Measurements from ENCODE around the gene PPP2R1A. TPM values are rescaled to one million over a fixed set of nuclear protein-coding genes. Genes with fewer than 3 reads are reported as not detected.

Gene PPP2R1A
- total RNA-seq, 1 experiment from 2014 or later = 266 TPM

DNA sequence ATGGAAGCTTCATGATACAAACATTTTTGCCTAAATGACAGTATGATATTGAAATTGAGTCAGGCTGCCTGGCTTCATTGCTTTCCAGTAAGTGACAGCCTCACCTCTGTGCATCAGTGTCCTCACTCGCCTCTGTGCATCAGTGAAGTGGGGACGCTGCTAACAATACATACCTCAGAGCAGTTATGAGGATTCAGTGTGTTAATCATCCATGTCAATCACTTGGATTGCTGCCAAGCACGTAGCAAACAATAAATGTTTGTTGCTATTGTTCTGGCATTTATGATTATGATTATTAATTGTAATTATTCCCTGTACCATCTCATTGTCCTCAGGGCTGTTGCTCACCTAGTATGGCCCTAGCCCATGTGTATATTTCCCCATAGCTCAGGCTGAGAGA lies 8.8 kb downstream of the PPP2R1A start:
- no peak for TF ChIP-seq SP1 (IDR thresholded peaks at IDR 0.05; ENCODE audit: low read depth)
- no peak for TF ChIP-seq TCF7L2 (IDR thresholded peaks at IDR 0.05; ENCODE audit: borderline replicate concordance, extremely low read depth, insufficient read depth, insufficient read length)
- no peak for TF ChIP-seq ELF1 (IDR thresholded peaks at IDR 0.05; ENCODE audit: borderline replicate concordance, low read depth)
- TF ChIP-seq CEBPB (IDR thresholded peaks at IDR 0.05; ENCODE audit: low read depth) = no peak
- TF ChIP-seq, protein P1, sequence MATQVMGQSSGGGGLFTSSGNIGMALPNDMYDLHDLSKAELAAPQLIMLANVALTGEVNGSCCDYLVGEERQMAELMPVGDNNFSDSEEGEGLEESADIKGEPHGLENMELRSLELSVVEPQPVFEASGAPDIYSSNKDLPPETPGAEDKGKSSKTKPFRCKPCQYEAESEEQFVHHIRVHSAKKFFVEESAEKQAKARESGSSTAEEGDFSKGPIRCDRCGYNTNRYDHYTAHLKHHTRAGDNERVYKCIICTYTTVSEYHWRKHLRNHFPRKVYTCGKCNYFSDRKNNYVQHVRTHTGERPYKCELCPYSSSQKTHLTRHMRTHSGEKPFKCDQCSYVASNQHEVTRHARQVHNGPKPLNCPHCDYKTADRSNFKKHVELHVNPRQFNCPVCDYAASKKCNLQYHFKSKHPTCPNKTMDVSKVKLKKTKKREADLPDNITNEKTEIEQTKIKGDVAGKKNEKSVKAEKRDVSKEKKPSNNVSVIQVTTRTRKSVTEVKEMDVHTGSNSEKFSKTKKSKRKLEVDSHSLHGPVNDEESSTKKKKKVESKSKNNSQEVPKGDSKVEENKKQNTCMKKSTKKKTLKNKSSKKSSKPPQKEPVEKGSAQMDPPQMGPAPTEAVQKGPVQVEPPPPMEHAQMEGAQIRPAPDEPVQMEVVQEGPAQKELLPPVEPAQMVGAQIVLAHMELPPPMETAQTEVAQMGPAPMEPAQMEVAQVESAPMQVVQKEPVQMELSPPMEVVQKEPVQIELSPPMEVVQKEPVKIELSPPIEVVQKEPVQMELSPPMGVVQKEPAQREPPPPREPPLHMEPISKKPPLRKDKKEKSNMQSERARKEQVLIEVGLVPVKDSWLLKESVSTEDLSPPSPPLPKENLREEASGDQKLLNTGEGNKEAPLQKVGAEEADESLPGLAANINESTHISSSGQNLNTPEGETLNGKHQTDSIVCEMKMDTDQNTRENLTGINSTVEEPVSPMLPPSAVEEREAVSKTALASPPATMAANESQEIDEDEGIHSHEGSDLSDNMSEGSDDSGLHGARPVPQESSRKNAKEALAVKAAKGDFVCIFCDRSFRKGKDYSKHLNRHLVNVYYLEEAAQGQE (IDR thresholded peaks at IDR 0.05; ENCODE audit: low read depth) = no peak
- no peak for TF ChIP-seq SRF (IDR thresholded peaks at IDR 0.05; ENCODE audit: low read depth)
- TF ChIP-seq JUND (IDR thresholded peaks at IDR 0.05) = no peak
- no peak for TF ChIP-seq CBX3 (IDR thresholded peaks at IDR 0.05; ENCODE audit: low read depth)
- Histone ChIP-seq H4K20me1 (ENCODE audit: insufficient read depth) (0 out of 2 replicates have a peak, but pooled peaks cover 7% of the 10 kb centered on the region), H3K79me2 (ENCODE audit: insufficient read depth, low read length) (peaks cover 98% of the 10 kb centered on the region), H3K9me2 (ENCODE audit: insufficient read depth) (no peaks in the 10 kb centered on the region), H3K4me2 (ENCODE audit: low read length) (no peak overlapping the region), H3K4me1 (ENCODE audit: control insufficient read depth in 1 of 2, insufficient read depth in 2 of 2, low read length in 2 of 2) (peaks cover 0 to 6% of the 10 kb centered on the region in 2 experiments; a peak in 1 of 4 replicates), H2AFZ (ENCODE audit: low read depth, low read length, poor library complexity, severe bottlenecking) (no peak overlapping the region), H3K9me3 (ENCODE audit: control insufficient read depth in 1 of 2, insufficient read depth in 1 of 2, low read depth in 1 of 2, low read length in 2 of 2) (no peaks in the 10 kb centered on the region), H3K4me3 (replicated peaks in 1 of 2; ENCODE audit: low read depth in 1 of 2, low read length in 2 of 2) (no peak overlapping the region), H3K27ac (ENCODE audit: low read depth, low read length) (no peak overlapping the region), H3K27me3 (ENCODE audit: insufficient read depth, low read length) (no peaks in the 10 kb centered on the region), H3K36me3 (ENCODE audit: control insufficient read depth in 1 of 2, insufficient read depth in 2 of 2, low read length in 2 of 2) (peaks cover 38 to 58% of the 10 kb centered on the region in 2 experiments), H3K9ac (ENCODE audit: low read length) (no peak overlapping the region)
- ChIA-PET CTCF (no interaction called here), RAD21 (ENCODE audit: low non-redundant PET in 1 of 2, low total read pairs in 2 of 2, uncharacterized antibody in 2 of 2, unreplicated experiment in 2 of 2) (no interaction called here), POLR2A (interaction anchor here (2.0 kb wide), 1 partner anchor 9 kb away, joined by 6 read pairs; the partner anchor contains the start of gene PPP2R1A)
- intact Hi-C loops (cut with micrococcal nuclease) = no loop called here
- DNase-seq (ENCODE audit: low read depth, low spot score) = no peak
- no peak for ATAC-seq
- no TSS peak for BruUV-seq (replicated peaks)
